H9 (cell line): ENCODE data around the gene ACTL6B. TPM values are rescaled to one million over a fixed set of nuclear protein-coding genes. Genes with fewer than 3 reads are reported as not detected.

Source experiments
- DNase-seq: peaks from one replicate; pipeline ENCODE4 v3.0.0-alpha.2; 2017
- H2AFZ ChIP-seq: one replicate; pipeline ENCODE4 v1.6.1; 2013; ENCODE audit warnings: mild to moderate bottlenecking, low read length, control low read depth, moderate library complexity
- H2AK5ac ChIP-seq: 2 replicates; pipeline ENCODE4 v1.6.1; 2013; ENCODE audit warnings: low read length, control low read depth, mixed read lengths; ENCODE audit not compliant: insufficient read length
- H2BK120ac ChIP-seq: one replicate; pipeline ENCODE4 v1.6.1; 2013; ENCODE audit warnings: low read depth, mild to moderate bottlenecking, low read length, control low read depth, inconsistent platforms; ENCODE audit not compliant: poor library complexity, severe bottlenecking
- H2BK12ac ChIP-seq: 2 replicates; pipeline ENCODE4 v1.6.1; 2013; ENCODE audit warnings: low read length, control low read depth, mixed read lengths, low read depth; ENCODE audit not compliant: insufficient read length
- H2BK15ac ChIP-seq: 2 replicates; pipeline ENCODE4 v1.6.1; 2013; ENCODE audit warnings: low read depth, low read length, control low read depth
- H2BK20ac ChIP-seq: one replicate; pipeline ENCODE4 v1.6.1; 2013; ENCODE audit warnings: low read depth, mild to moderate bottlenecking, low read length, control low read depth, inconsistent platforms; ENCODE audit not compliant: poor library complexity, severe bottlenecking
- H2BK5ac ChIP-seq: 2 replicates; pipeline ENCODE4 v1.6.1; 2013; ENCODE audit warnings: low read length, control low read depth, mixed read lengths; ENCODE audit not compliant: insufficient read length
- H3K14ac ChIP-seq: 2 replicates; pipeline ENCODE4 v1.6.1; 2013; ENCODE audit warnings: low read length, control low read depth; ENCODE audit not compliant: insufficient read depth
- H3K18ac ChIP-seq: 2 replicates; pipeline ENCODE4 v1.6.1; 2013; ENCODE audit warnings: low read depth, mild to moderate bottlenecking, mixed read lengths, low read length, control low read depth; ENCODE audit not compliant: insufficient read length
- H3K23ac ChIP-seq: 2 replicates; pipeline ENCODE4 v1.6.1; 2013; ENCODE audit warnings: low read length, control low read depth, mixed read lengths, low read depth; ENCODE audit not compliant: insufficient read length
- H3K23me2 ChIP-seq: 2 replicates; pipeline ENCODE4 v1.6.1; 2013; ENCODE audit warnings: low read depth, mild to moderate bottlenecking, mixed read lengths, low read length, control low read depth; ENCODE audit not compliant: insufficient read length, poor library complexity, severe bottlenecking
- H3K27ac ChIP-seq: 2 replicates; pipeline ENCODE4 v1.5.1; 2013; ENCODE audit warnings: low read length, control low read depth, mixed read lengths, low read depth; ENCODE audit not compliant: insufficient read length
- H3K27me3 ChIP-seq: 2 replicates; pipeline ENCODE4 v1.6.1; 2013; ENCODE audit warnings: low read length, control low read depth, inconsistent platforms; ENCODE audit not compliant: insufficient read depth
- H3K4ac ChIP-seq: 2 replicates; pipeline ENCODE4 v1.6.1; 2013; ENCODE audit warnings: low read depth, mild to moderate bottlenecking, control low read depth, inconsistent platforms, low read length, moderate library complexity
- H3K4me1 ChIP-seq: 2 replicates; pipeline ENCODE4 v1.6.1; 2013; ENCODE audit warnings: low read length, control low read depth, inconsistent platforms; ENCODE audit not compliant: insufficient read depth
- H3K4me2 ChIP-seq: 2 replicates; pipeline ENCODE4 v1.6.1; 2013; ENCODE audit warnings: low read length, control low read depth, mixed read lengths; ENCODE audit not compliant: insufficient read length, insufficient read depth
- H3K56ac ChIP-seq: 2 replicates; pipeline ENCODE4 v1.6.1; 2013; ENCODE audit warnings: low read depth, mild to moderate bottlenecking, mixed read lengths, low read length, control low read depth; ENCODE audit not compliant: insufficient read length
- H3K79me1 ChIP-seq: 2 replicates; pipeline ENCODE4 v1.6.1; 2013; ENCODE audit warnings: low read depth, mild to moderate bottlenecking, moderate library complexity, low read length, control low read depth, inconsistent platforms; ENCODE audit not compliant: insufficient read depth, poor library complexity, severe bottlenecking
- H3K79me2 ChIP-seq: 2 replicates; pipeline ENCODE4 v1.6.1; 2013; ENCODE audit warnings: low read length, control low read depth, inconsistent platforms; ENCODE audit not compliant: insufficient read depth
- H3K9ac ChIP-seq: 2 replicates; pipeline ENCODE4 v1.6.1; 2013; ENCODE audit warnings: low read length, control low read depth, mixed read lengths; ENCODE audit not compliant: insufficient read length; ENCODE audit errors: extremely low read depth
- H3K9me3 ChIP-seq: one replicate; pipeline ENCODE4 v1.6.1; 2013; ENCODE audit warnings: low read depth, low read length, inconsistent platforms; ENCODE audit not compliant: control insufficient read depth
- H3T11ph ChIP-seq: one replicate; pipeline ENCODE4 v1.6.1; 2013; ENCODE audit warnings: mild to moderate bottlenecking, low read length, control low read depth, inconsistent platforms
- H4K20me1 ChIP-seq: one replicate; pipeline ENCODE4 v1.6.1; 2013; ENCODE audit not compliant: control insufficient read depth, insufficient read length, insufficient read depth
- H4K5ac ChIP-seq: 2 replicates; pipeline ENCODE4 v1.6.1; 2013; ENCODE audit warnings: low read depth, mild to moderate bottlenecking, mixed read lengths, low read length, control low read depth; ENCODE audit not compliant: insufficient read length
- H4K8ac ChIP-seq: replicated peaks from 2 replicates; pipeline ENCODE4 v1.6.1; 2013; ENCODE audit warnings: low read length, control low read depth, mixed read lengths, low read depth; ENCODE audit not compliant: insufficient read length
- H4K91ac ChIP-seq: 2 replicates; pipeline ENCODE4 v1.6.1; 2013; ENCODE audit warnings: low read depth, mild to moderate bottlenecking, moderate library complexity, mixed read lengths, low read length, control low read depth; ENCODE audit not compliant: insufficient read length
- H3K27ac Mint-ChIP-seq, 3 experiments: 2 replicates in 2 of 3; 3 replicates in 1 of 3; pipeline ENCODE4 v1.8.0; 2020 to 2021; ENCODE audit warnings: mixed read lengths in 3 of 3, mild to moderate bottlenecking in 1 of 3, moderate library complexity in 1 of 3
- H3K27me3 Mint-ChIP-seq: 2 replicates; pipeline ENCODE4 v1.8.0; 2021; ENCODE audit warnings: low read depth, mild to moderate bottlenecking, moderate library complexity, mixed read lengths
- H3K36me3 Mint-ChIP-seq, 3 experiments: 2 replicates in 2 of 3; 3 replicates in 1 of 3; pipeline ENCODE4 v1.8.0; 2020 to 2021; ENCODE audit warnings: low read depth in 3 of 3, mixed read lengths in 3 of 3; ENCODE audit not compliant: insufficient read depth in 1 of 3
- H3K4me1 Mint-ChIP-seq, 2 experiments: 2 replicates each; pipeline ENCODE4 v1.8.0; 2020; ENCODE audit warnings: mixed read lengths in 2 of 2
- H3K4me3 Mint-ChIP-seq, 2 experiments: 2 replicates in 1 of 2; 3 replicates in 1 of 2; pipeline ENCODE4 v1.8.0; 2020 to 2021; ENCODE audit warnings: mild to moderate bottlenecking in 2 of 2, mixed read lengths in 2 of 2, moderate library complexity in 1 of 2
- H3K9me3 Mint-ChIP-seq, 2 experiments: 2 replicates in 1 of 2; 3 replicates in 1 of 2; pipeline ENCODE4 v1.8.0; 2020; ENCODE audit warnings: mild to moderate bottlenecking in 2 of 2, mixed read lengths in 2 of 2, moderate library complexity in 1 of 2
- CTCF ChIP-seq: fragments of 200-600 bp; sonication (generic); conservative IDR thresholded peaks from 3 replicates; pipeline ENCODE4 v1.8.0; 2021; ENCODE audit warnings: antibody characterized with exemption, mild to moderate bottlenecking
- WGBS: extraction: QIAGEN DNeasy Blood & Tissue Kit; methylation state at CpG from one replicate; pipeline ENCODE4 v1.1.7; 2013; ENCODE audit warnings: missing lambda C conversion rate, low lambda C conversion rate, mixed read lengths; ENCODE audit not compliant: insufficient read length; ENCODE audit errors: extremely low coverage; 5-methylcytosine and 5-hydroxymethylcytosine counted together
- total RNA-seq: library from RNA; stranded (reverse); gene quantifications from 2 replicates; pipeline ENCODE4 v1.2.1, GENCODE V29; 2021

ACTL6B gene
- total RNA-seq, 1 experiment from 2014 or later, result 0.50 TPM

- Mint-ChIP-seq H3K4me1 (peaks cover 7 to 13% of the 10 kb centered on the region in 2 experiments), H3K9me3 (no peaks in the 10 kb centered on the region), H3K27me3 (peaks cover 2% of the 10 kb centered on the region), H3K27ac (peak within 1 kb of the TSS; percentile 100), H3K4me3 (peak within 1 kb of the TSS; percentile 93 to 97), H3K36me3 (peaks cover 0 to 15% (median 11%) of the 10 kb centered on the region in 3 experiments)
- Histone ChIP-seq H2BK20ac (peak within 1 kb of the TSS; percentile 49), H2AFZ (peak within 1 kb of the TSS; percentile 83), H3K18ac (peak within 1 kb of the TSS; percentile 98), H3K14ac (peak within 1 kb of the TSS; percentile 96), H2BK120ac (peak within 1 kb of the TSS; percentile 94), H2AK5ac (no peak within 1 kb of the TSS), H4K5ac (no peak within 1 kb of the TSS), H3K56ac (no peak within 1 kb of the TSS), H3K4ac (no peak within 1 kb of the TSS), H4K8ac (no peak within 1 kb of the TSS), H2BK15ac (no peak within 1 kb of the TSS), H4K20me1 (no peaks in the 10 kb centered on the region), H3K23ac (no peak within 1 kb of the TSS), H2BK5ac (peak within 1 kb of the TSS; percentile 74), H3K79me2 (no peaks in the 10 kb centered on the region), H3K27ac (peak within 1 kb of the TSS; percentile 28), H3K9ac (peak within 1 kb of the TSS; percentile 79), H3K9me3 (no peaks in the 10 kb centered on the region), H4K91ac (no peak within 1 kb of the TSS), H3K79me1 (no peaks in the 10 kb centered on the region), H3K4me2 (peak within 1 kb of the TSS; percentile 61), H3T11ph (no peak within 1 kb of the TSS), H3K4me1 (no peaks in the 10 kb centered on the region), H3K23me2 (peaks cover 2% of the 10 kb centered on the region), H2BK12ac (no peak within 1 kb of the TSS), H3K27me3 (no peaks in the 10 kb centered on the region)
- peak; percentile 100 for DNase-seq
- no CpG with 5 or more reads among the region's 61 CpGs for WGBS
- no peak for TF ChIP-seq CTCF
Observed at GRCh38 chr7:100611983-100612729, 44.1 kb downstream of the ACTL6B start, which contains the start of gene MOSPD3. TSS of gene MOSPD3 (plus strand) at chr7:100612540. CDS start at chr7:100612792, 252 bp downstream.
